ENCODE measurements around the gene IGFALS.
A peak's percentile ranks its signal among the peaks of the same experiment; 100 is the strongest.

The IGFALS gene

DNA sequence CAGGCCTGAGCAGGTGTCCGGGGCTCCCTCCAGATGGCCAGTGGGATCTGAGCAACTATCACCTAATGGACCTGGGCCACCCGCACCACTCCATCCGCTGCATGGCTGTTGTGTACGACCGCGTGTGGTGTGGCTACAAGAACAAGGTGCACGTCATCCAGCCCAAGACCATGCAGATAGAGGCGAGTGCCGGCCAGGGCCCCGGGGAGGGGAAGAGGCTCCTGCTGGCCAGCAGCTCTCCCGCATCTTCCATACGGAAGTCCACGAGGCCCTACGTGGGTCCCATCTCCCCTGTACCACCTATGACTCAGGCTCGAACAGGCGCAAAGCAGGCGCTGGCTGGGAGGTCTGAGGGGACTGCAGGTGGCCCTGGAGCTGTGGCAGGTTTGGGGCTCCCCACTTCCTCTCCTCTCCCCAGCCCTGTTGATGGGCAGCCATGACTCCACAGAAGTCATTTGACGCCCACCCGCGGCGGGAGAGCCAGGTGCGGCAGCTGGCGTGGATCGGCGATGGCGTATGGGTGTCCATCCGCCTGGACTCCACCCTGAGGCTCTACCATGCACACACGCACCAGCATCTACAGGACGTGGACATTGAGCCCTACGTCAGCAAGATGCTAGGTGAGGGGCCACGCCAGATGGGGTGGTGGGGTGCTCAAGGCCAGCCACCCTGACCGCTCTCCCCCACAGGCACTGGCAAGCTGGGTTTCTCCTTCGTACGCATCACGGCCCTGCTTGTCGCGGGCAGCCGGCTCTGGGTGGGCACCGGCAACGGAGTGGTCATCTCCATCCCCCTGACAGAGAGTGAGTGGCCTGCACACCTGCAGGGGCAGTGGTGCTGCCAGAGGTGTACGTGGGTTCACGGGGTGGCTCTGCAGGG lies 26.1 kb downstream of the IGFALS start:
- TF ChIP-seq, protein P1, sequence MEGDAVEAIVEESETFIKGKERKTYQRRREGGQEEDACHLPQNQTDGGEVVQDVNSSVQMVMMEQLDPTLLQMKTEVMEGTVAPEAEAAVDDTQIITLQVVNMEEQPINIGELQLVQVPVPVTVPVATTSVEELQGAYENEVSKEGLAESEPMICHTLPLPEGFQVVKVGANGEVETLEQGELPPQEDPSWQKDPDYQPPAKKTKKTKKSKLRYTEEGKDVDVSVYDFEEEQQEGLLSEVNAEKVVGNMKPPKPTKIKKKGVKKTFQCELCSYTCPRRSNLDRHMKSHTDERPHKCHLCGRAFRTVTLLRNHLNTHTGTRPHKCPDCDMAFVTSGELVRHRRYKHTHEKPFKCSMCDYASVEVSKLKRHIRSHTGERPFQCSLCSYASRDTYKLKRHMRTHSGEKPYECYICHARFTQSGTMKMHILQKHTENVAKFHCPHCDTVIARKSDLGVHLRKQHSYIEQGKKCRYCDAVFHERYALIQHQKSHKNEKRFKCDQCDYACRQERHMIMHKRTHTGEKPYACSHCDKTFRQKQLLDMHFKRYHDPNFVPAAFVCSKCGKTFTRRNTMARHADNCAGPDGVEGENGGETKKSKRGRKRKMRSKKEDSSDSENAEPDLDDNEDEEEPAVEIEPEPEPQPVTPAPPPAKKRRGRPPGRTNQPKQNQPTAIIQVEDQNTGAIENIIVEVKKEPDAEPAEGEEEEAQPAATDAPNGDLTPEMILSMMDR (IDR thresholded peaks at IDR 0.05; ENCODE audit: borderline replicate concordance, insufficient read depth, low read depth, low read length): no peak
- H3K4me3 ChIP-seq (ENCODE audit: low read depth, low read length): no peak overlapping the region

DNA sequence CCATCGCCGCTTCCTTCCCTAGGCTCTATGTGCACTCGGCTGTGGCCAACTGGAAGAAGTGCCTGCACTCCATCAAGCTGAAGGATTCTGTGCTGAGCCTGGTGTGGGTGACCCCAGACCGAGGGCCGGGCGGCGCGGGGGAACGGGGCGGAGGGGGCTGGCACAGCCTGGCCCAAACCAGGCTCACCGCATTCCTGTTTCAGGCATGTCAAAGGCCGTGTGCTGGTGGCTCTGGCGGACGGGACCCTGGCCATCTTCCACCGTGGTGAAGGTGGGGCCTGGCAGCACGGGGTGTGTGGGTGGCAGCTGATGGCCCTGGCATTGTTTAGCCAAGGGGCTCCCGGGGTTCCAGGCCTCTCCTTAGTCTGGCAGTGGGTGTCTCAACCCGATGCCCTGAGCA lies 26.8 kb downstream of the IGFALS start:
- no peak overlapping the region for H3K4me3 ChIP-seq (ENCODE audit: low read depth, low read length)

DNA sequence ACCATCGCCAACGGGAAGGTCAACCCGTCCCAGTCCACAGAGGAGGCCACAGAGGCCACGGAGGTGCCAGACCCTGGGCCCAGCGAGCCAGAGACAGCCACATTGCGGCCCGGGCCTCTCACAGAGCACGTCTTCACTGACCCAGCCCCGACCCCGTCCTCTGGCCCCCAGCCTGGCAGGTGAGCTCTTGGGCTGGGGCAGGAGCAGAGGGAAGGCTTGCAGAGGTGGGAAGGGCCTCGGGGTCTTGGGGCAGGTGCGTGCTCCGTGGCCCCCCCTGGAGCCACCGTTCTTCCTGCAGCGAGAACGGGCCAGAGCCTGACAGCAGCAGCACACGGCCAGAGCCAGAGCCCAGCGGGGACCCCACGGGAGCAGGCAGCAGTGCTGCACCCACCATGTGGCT lies 27.3 kb downstream of the IGFALS start:
- TF ChIP-seq, protein P1 (IDR thresholded peaks at IDR 0.05; ENCODE audit: borderline replicate concordance, insufficient read depth, low read depth, low read length): no peak
- no peak overlapping the region for H3K4me3 ChIP-seq (ENCODE audit: low read depth, low read length)

More for the DNA sequence above, 26.8 kb downstream of the IGFALS start:
- TF ChIP-seq, protein P1 (IDR thresholded peaks at IDR 0.05; ENCODE audit: borderline replicate concordance, insufficient read depth, low read depth, low read length): no peak

DNA sequence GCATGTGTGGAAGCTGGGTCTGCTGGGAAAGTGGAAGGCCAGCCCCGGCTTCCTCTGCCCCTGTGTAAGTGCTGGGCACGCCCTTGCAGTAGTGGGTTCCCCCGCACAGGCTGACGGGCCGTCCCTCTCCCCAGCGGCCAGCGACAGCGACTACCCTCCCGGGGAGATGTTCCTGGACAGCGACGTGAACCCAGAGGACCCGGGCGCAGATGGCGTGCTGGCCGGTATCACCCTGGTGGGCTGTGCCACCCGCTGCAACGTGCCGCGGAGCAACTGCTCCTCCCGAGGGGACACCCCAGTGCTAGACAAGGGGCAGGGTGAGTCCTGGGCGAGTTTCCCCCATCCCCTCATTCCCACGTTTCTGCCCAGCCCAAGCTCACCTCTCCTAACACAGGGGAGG lies 27.7 kb downstream of the IGFALS start:
- H3K4me3 ChIP-seq (ENCODE audit: low read depth, low read length): no peak overlapping the region
- TF ChIP-seq, protein P1 (IDR thresholded peaks at IDR 0.05; ENCODE audit: borderline replicate concordance, insufficient read depth, low read depth, low read length): no peak

DNA sequence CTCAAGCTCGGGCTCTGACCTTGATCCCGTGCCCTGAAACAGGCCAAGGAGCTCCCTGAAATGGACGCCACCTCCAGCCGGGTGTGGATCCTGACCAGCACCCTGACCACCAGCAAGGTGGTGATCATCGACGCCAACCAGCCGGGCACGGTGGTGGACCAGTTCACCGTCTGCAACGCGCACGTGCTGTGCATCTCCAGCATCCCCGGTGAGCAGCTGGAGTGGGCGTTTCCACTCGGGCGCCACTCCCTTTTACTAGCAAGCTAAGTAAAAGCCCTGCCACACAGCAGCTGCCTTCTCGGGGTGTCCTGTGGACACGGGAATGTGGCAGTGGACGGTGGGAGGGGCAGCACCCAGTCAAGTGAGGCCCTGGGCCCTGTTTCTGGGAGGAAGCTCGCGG lies 28.5 kb downstream of the IGFALS start:
- TF ChIP-seq, protein P1 (IDR thresholded peaks at IDR 0.05; ENCODE audit: borderline replicate concordance, insufficient read depth, low read depth, low read length): no peak
- no peak overlapping the region for H3K4me3 ChIP-seq (ENCODE audit: low read depth, low read length)

DNA sequence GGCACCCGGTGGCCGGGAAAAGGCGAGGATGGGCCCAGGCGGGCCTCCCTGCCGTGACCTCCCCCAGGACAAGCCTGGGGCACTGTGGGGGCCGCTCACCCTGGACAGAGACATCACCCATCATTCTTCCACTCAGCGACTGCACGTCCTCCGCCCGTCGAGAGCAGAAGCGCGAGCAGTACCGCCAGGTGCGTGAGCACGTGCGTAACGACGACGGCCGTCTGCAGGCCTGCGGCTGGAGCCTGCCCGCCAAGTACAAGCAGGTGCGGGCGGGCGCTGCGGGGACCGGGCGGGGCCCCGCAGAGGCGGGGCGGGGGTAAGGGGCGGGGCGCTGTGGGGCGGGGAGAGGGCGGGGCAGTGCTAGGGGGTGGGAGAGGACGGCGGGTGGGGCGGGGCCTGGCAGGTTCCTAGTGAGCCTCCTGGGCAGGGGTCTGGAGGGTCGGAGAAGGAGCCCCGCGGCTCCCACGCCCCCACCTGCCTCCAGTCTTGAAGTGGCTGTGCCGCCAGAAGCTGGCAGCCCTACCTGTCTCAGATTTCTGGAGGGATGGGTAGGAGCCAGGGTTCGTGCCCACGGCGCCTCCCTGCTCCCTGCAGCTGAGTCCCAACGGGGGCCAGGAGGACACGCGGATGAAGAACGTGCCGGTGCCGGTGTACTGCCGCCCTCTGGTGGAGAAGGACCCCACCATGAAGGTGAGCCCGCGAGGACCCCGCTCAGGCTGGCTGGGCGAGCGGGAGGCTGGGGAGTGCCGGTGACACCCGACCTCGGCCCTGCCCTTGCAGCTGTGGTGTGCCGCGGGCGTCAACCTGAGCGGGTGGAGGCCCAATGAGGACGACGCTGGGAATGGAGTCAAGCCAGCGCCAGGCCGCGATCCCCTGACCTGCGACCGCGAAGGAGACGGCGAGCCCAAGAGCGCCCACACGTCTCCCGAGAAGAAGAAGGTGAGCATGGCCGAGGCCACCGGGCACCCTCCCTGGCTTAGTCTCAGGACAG lies 29.7 kb downstream of the IGFALS start:
- TF ChIP-seq, protein P1 (IDR thresholded peaks at IDR 0.05; ENCODE audit: borderline replicate concordance, insufficient read depth, low read depth, low read length): 0 out of 2 replicates have a peak, but pooled peaks have one; percentile 12
- no peak overlapping the region for H3K4me3 ChIP-seq (ENCODE audit: low read depth, low read length)
